HEK293 (cell line): Measurements from ENCODE around the gene CENPS.

Experiments
- CTCF ChIA-PET: fragments of 350-600 bp; formaldehyde crosslinking; extraction: SDS; loops from one replicate; lab custom pipeline; 2021; ENCODE audit warnings: antibody characterized with exemption; lab: Yijun Ruan, JAX
- POLR2A ChIA-PET: fragments of 300-600 bp; formaldehyde crosslinking; extraction: SDS; loops from one replicate; lab custom pipeline; 2020; ENCODE audit warnings: antibody characterized with exemption, inconsistent platforms; lab: Yijun Ruan, JAX
- H3K27ac ChIP-seq: fragments of 200-500 bp; sonication (Bioruptor generic); 2 replicates; pipeline ENCODE4 v1.5.1; 2014; ENCODE audit warnings: low read depth, low read length, control low read depth, inconsistent platforms; ENCODE audit errors: extremely low read depth
- H3K36me3 ChIP-seq, 2 experiments: fragments of 200-500 bp in 1 of 2; sonication (Bioruptor generic) in 1 of 2; 1 replicate in 1 of 2; 2 replicates in 1 of 2; pipeline ENCODE4 v1.5.1; 2014 to 2017; ENCODE audit warnings: inconsistent platforms in 2 of 2, low read length in 2 of 2; ENCODE audit not compliant: control insufficient read depth in 2 of 2, insufficient read depth in 1 of 2
- H3K4me1 ChIP-seq: fragments of 200-500 bp; sonication (Bioruptor generic); 2 replicates; pipeline ENCODE4 v1.5.1; 2014; ENCODE audit warnings: mild to moderate bottlenecking, low read length, inconsistent platforms; ENCODE audit not compliant: control insufficient read depth, insufficient read depth
- H3K4me3 ChIP-seq: 2 replicates; pipeline ENCODE4 v1.5.1; 2011; ENCODE audit warnings: low read depth, mild to moderate bottlenecking, control low read depth, low read length, moderate library complexity
- H3K9me3 ChIP-seq: fragments of 200-500 bp; sonication (Bioruptor generic); 2 replicates; pipeline ENCODE4 v1.5.1; 2014; ENCODE audit warnings: low read depth, low read length, inconsistent platforms; ENCODE audit not compliant: control insufficient read depth, insufficient read depth
- FEZF1 ChIP-seq: fragments of 450-650 bp; formaldehyde crosslinking; IDR thresholded peaks from 2 replicates; pipeline ENCODE4 v1.5.1; 2016; ENCODE audit warnings: missing biosample characterization, missing genetic modification characterization
- GLIS2 ChIP-seq: fragments of 450-650 bp; formaldehyde crosslinking; IDR thresholded peaks from 2 replicates; pipeline ENCODE4 v1.5.1; 2016; ENCODE audit warnings: missing biosample characterization, missing genetic modification characterization
- SALL2 ChIP-seq: fragments of 450-650 bp; formaldehyde crosslinking; IDR thresholded peaks from 2 replicates; pipeline ENCODE4 v1.5.0; 2017; ENCODE audit warnings: missing biosample characterization, mild to moderate bottlenecking, missing genetic modification characterization, borderline replicate concordance
- SCRT2 ChIP-seq: fragments of 450-650 bp; formaldehyde crosslinking; IDR thresholded peaks from 2 replicates; pipeline ENCODE4 v1.5.1; 2016; ENCODE audit warnings: missing biosample characterization, missing genetic modification characterization
- TRIM28 ChIP-seq: IDR thresholded peaks from 2 replicates; pipeline ENCODE4 v1.6.1; 2011; ENCODE audit warnings: low read length, control low read depth, borderline replicate concordance
- ZIC2 ChIP-seq: fragments of 450-650 bp; formaldehyde crosslinking; IDR thresholded peaks from 2 replicates; pipeline ENCODE4 v1.5.1; 2016; ENCODE audit warnings: missing biosample characterization, missing genetic modification characterization
- ZNF10 ChIP-seq: fragments of 450-650 bp; formaldehyde crosslinking; IDR thresholded peaks from 2 replicates; pipeline ENCODE4 v1.5.1; 2017; ENCODE audit warnings: missing biosample characterization, missing genetic modification characterization
- ZNF155 ChIP-seq: fragments of 450-650 bp; formaldehyde crosslinking; IDR thresholded peaks from 2 replicates; pipeline ENCODE4 v1.5.1; 2016; ENCODE audit warnings: missing biosample characterization, missing genetic modification characterization
- ZNF23 ChIP-seq: fragments of 450-650 bp; formaldehyde crosslinking; IDR thresholded peaks from 2 replicates; pipeline ENCODE4 v1.5.1; 2016; ENCODE audit warnings: missing biosample characterization, missing genetic modification characterization, borderline replicate concordance
- ZNF239 ChIP-seq: fragments of 450-650 bp; formaldehyde crosslinking; IDR thresholded peaks from 2 replicates; pipeline ENCODE4 v1.5.1; 2016; ENCODE audit warnings: missing biosample characterization, missing genetic modification characterization
- ZNF510 ChIP-seq: fragments of 450-650 bp; formaldehyde crosslinking; IDR thresholded peaks from 2 replicates; pipeline ENCODE4 v1.5.1; 2018; ENCODE audit warnings: mild to moderate bottlenecking, missing genetic modification characterization, missing biosample characterization; ENCODE audit not compliant: insufficient replicate concordance
- ZNF514 ChIP-seq: fragments of 450-650 bp; formaldehyde crosslinking; IDR thresholded peaks from 2 replicates; pipeline ENCODE4 v1.5.1; 2016; ENCODE audit warnings: missing biosample characterization, missing genetic modification characterization
- ZNF571 ChIP-seq: fragments of 450-650 bp; formaldehyde crosslinking; IDR thresholded peaks from 2 replicates; pipeline ENCODE4 v1.5.0; 2017; ENCODE audit warnings: missing biosample characterization, missing genetic modification characterization
- ZNF629 ChIP-seq: fragments of 450-650 bp; formaldehyde crosslinking; IDR thresholded peaks from 2 replicates; pipeline ENCODE4 v1.5.1; 2017; ENCODE audit warnings: missing biosample characterization, missing genetic modification characterization
- ZNF776 ChIP-seq: fragments of 450-650 bp; formaldehyde crosslinking; IDR thresholded peaks from 2 replicates; pipeline ENCODE4 v1.5.0; 2017; ENCODE audit warnings: missing biosample characterization, missing genetic modification characterization, borderline replicate concordance
- TF ChIP-seq, protein P1 (sequence below): IDR thresholded peaks from 2 replicates; pipeline ENCODE4 v1.6.1; 2011; ENCODE audit warnings: mild to moderate bottlenecking, low read depth, low read length, borderline replicate concordance
- TF ChIP-seq, protein P2 (sequence below): fragments of 450-650 bp; formaldehyde crosslinking; IDR thresholded peaks from 2 replicates; pipeline ENCODE4 v1.5.1; 2016; ENCODE audit warnings: missing biosample characterization, missing genetic modification characterization, low read depth
- TF ChIP-seq, protein P3 (sequence below): fragments of 450-650 bp; formaldehyde crosslinking; IDR thresholded peaks from 2 replicates; pipeline ENCODE4 v1.5.1; 2016; ENCODE audit warnings: missing biosample characterization, missing genetic modification characterization
- TF ChIP-seq, protein P4 (sequence below): fragments of 450-650 bp; formaldehyde crosslinking; IDR thresholded peaks from 2 replicates; pipeline ENCODE4 v1.5.1; 2016; ENCODE audit warnings: missing biosample characterization, missing genetic modification characterization
- TF ChIP-seq, protein P5 (sequence below): fragments of 450-650 bp; formaldehyde crosslinking; conservative IDR thresholded peaks from 2 replicates; pipeline ENCODE4 v1.5.1; 2016; ENCODE audit warnings: low read depth, missing biosample characterization, missing genetic modification characterization

Gene CENPS

DNA sequence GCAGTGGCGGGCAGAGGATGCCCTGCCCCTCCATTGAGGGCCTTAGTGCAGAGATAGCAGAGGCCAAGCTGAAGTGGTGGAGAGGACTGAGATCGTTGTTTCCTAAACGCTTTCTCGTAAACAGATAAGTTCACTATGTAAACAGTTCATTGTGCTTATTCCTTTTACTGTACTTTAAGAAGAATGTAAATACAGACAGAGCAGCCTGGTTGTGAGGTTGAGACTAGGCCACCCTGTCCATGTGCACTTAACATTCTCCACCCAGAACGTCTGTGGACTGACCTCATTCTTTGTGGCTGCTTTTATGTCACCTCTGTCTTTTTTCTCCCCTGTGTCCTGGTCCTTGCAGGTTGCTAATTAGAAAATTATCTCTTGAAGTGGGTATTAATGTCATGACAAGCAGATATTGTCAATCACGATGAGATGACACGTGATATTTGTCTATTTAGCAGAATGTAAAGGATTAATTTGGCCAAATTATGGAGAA lies 8.5 kb downstream of the CENPS start:
- Histone ChIP-seq H3K4me3 (no peak overlapping the region), H3K36me3 (peaks cover 4 to 36% of the 10 kb centered on the region in 2 experiments; a peak in 2 of 3 replicates), H3K9me3 (no peaks in the 10 kb centered on the region), H3K27ac (no peak overlapping the region), H3K4me1 (no peaks in the 10 kb centered on the region)
- ChIA-PET POLR2A (no interaction called here), CTCF (interaction anchor here (0.6 kb wide), 1 partner anchor 69 kb away, joined by 4 read pairs; no protein-coding TSS in a partner anchor)
- TF ChIP-seq, protein P1, sequence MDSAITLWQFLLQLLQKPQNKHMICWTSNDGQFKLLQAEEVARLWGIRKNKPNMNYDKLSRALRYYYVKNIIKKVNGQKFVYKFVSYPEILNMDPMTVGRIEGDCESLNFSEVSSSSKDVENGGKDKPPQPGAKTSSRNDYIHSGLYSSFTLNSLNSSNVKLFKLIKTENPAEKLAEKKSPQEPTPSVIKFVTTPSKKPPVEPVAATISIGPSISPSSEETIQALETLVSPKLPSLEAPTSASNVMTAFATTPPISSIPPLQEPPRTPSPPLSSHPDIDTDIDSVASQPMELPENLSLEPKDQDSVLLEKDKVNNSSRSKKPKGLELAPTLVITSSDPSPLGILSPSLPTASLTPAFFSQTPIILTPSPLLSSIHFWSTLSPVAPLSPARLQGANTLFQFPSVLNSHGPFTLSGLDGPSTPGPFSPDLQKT, result no peak
- TF ChIP-seq, protein P2, sequence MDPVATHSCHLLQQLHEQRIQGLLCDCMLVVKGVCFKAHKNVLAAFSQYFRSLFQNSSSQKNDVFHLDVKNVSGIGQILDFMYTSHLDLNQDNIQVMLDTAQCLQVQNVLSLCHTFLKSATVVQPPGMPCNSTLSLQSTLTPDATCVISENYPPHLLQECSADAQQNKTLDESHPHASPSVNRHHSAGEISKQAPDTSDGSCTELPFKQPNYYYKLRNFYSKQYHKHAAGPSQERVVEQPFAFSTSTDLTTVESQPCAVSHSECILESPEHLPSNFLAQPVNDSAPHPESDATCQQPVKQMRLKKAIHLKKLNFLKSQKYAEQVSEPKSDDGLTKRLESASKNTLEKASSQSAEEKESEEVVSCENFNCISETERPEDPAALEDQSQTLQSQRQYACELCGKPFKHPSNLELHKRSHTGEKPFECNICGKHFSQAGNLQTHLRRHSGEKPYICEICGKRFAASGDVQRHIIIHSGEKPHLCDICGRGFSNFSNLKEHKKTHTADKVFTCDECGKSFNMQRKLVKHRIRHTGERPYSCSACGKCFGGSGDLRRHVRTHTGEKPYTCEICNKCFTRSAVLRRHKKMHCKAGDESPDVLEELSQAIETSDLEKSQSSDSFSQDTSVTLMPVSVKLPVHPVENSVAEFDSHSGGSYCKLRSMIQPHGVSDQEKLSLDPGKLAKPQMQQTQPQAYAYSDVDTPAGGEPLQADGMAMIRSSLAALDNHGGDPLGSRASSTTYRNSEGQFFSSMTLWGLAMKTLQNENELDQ (tag by site-specific recombination), result no peak
- TF ChIP-seq, protein P3, sequence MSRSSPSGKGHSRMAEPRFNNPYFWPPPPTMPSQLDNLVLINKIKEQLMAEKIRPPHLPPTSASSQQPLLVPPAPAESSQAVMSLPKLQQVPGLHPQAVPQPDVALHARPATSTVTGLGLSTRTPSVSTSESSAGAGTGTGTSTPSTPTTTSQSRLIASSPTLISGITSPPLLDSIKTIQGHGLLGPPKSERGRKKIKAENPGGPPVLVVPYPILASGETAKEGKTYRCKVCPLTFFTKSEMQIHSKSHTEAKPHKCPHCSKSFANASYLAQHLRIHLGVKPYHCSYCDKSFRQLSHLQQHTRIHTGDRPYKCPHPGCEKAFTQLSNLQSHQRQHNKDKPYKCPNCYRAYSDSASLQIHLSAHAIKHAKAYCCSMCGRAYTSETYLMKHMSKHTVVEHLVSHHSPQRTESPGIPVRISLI (tag by site-specific recombination), result peak; percentile 78; the same call in 1 of the 2 replicates
- no peak; the same call in 1 of the 2 replicates for TF ChIP-seq TRIM28
- TF ChIP-seq SCRT2 (tag by site-specific recombination), result no peak
- peak; percentile 63 for TF ChIP-seq FEZF1 (tag by site-specific recombination)
- peak; percentile 43; the same call in 1 of the 2 replicates for TF ChIP-seq ZNF629 (tag by site-specific recombination)

DNA sequence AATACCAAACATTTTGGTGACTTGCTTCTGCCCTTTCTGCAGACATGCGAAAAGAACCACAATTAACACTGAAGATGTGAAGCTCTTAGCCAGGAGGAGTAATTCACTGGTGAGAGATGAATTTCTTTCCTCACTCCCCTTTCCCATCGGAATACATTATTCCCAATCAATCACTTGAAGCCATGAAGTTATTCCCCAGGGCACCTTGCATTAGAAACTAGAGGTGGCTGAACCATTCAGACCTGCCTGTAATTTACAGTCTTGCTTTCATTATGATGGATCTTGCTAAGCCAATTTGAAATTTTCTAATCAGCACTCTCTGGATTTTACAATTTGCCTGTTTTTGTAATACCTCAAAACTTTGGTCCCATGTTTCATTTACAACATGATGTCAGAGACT lies 10.1 kb downstream of the CENPS start:
- no peak for TF ChIP-seq ZNF23 (tag by site-specific recombination)
- TF ChIP-seq ZIC2 (tag by site-specific recombination), result no peak
- no peak for TF ChIP-seq ZNF10
- TF ChIP-seq, protein P4, sequence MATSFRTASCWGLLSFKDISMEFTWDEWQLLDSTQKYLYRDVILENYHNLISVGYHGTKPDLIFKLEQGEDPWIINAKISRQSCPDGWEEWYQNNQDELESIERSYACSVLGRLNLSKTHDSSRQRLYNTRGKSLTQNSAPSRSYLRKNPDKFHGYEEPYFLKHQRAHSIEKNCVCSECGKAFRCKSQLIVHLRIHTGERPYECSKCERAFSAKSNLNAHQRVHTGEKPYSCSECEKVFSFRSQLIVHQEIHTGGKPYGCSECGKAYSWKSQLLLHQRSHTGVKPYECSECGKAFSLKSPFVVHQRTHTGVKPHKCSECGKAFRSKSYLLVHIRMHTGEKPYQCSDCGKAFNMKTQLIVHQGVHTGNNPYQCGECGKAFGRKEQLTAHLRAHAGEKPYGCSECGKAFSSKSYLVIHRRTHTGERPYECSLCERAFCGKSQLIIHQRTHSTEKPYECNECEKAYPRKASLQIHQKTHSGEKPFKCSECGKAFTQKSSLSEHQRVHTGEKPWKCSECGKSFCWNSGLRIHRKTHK (tag by site-specific recombination), result no peak
- no peak for TF ChIP-seq ZNF510 (tag by site-specific recombination)
- TF ChIP-seq ZNF514 (tag by site-specific recombination), result no peak
- TF ChIP-seq GLIS2 (tag by site-specific recombination), result no peak
- TF ChIP-seq, protein P5, sequence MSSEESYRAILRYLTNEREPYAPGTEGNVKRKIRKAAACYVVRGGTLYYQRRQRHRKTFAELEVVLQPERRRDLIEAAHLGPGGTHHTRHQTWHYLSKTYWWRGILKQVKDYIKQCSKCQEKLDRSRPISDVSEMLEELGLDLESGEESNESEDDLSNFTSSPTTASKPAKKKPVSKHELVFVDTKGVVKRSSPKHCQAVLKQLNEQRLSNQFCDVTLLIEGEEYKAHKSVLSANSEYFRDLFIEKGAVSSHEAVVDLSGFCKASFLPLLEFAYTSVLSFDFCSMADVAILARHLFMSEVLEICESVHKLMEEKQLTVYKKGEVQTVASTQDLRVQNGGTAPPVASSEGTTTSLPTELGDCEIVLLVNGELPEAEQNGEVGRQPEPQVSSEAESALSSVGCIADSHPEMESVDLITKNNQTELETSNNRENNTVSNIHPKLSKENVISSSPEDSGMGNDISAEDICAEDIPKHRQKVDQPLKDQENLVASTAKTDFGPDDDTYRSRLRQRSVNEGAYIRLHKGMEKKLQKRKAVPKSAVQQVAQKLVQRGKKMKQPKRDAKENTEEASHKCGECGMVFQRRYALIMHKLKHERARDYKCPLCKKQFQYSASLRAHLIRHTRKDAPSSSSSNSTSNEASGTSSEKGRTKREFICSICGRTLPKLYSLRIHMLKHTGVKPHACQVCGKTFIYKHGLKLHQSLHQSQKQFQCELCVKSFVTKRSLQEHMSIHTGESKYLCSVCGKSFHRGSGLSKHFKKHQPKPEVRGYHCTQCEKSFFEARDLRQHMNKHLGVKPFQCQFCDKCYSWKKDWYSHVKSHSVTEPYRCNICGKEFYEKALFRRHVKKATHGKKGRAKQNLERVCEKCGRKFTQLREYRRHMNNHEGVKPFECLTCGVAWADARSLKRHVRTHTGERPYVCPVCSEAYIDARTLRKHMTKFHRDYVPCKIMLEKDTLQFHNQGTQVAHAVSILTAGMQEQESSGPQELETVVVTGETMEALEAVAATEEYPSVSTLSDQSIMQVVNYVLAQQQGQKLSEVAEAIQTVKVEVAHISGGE, result no peak
- no peak for TF ChIP-seq ZNF776 (tag by site-specific recombination)
- TF ChIP-seq, protein P2 (tag by site-specific recombination), result no peak
- TF ChIP-seq ZNF239, result no peak
- TF ChIP-seq SALL2 (tag by site-specific recombination), result no peak
- TF ChIP-seq ZNF155, result no peak
- TF ChIP-seq ZNF571 (tag by site-specific recombination), result no peak
- H3K9me3 ChIP-seq, result no peaks in the 10 kb centered on the region
- H3K36me3 ChIP-seq, result peaks cover 4 to 33% of the 10 kb centered on the region in 2 experiments; a peak in 2 of 3 replicates
- ChIA-PET POLR2A (no interaction called here), CTCF (no interaction called here)
- no peak overlapping the region for H3K4me3 ChIP-seq
- no peak overlapping the region for H3K27ac ChIP-seq
- no peaks in the 10 kb centered on the region for H3K4me1 ChIP-seq
